NT2/D1 (cell line): ENCODE results near the gene UQCRHL.

Experiments used
- SUZ12 ChIP-seq: IDR thresholded peaks from 2 replicates; pipeline ENCODE4 v1.6.1; 2011; ENCODE audit not compliant: insufficient read length, insufficient read depth; ENCODE audit errors: extremely low read depth
- YY1 ChIP-seq: IDR thresholded peaks from 2 replicates; pipeline ENCODE4 v1.6.1; 2011; ENCODE audit not compliant: insufficient read length, insufficient read depth
- ZNF274 ChIP-seq: IDR thresholded peaks from 2 replicates; pipeline ENCODE4 v1.6.1; 2011; ENCODE audit warnings: mild to moderate bottlenecking, low read depth, low read length

GRCh38 chr1:15802234-15802965 lies 5.0 kb downstream of the UQCRHL start:
- no peak for TF ChIP-seq ZNF274
- TF ChIP-seq YY1: no peak
- TF ChIP-seq SUZ12: no peak
